Subcutaneous adipose tissue (tissue), 4 donors: ENCODE results near the gene SLC8B1. TPM values are rescaled to one million over a fixed set of nuclear protein-coding genes. Genes with fewer than 3 reads are reported as not detected.

ENCODE experiments used
- total RNA-seq, 4 donors: library from RNA; depleted of rRNA; stranded (reverse); fragments of >200 nt; gene quantifications; one replicate each; pipeline ENCODE4 v1.1.0, GENCODE V29; 2016
- TF ChIP-seq, protein P1 (sequence below): fragments of 450-650 bp; IDR thresholded peaks from one replicate; pipeline ENCODE4 v1.5.1; 2016; ENCODE audit warnings: low read depth, mild to moderate bottlenecking, control low read depth, antibody characterized with exemption, moderate library complexity

SLC8B1 gene
- total RNA-seq, 4 donors from 2014 or later = 16.8 to 53.9 (median 39.1) TPM

DNA sequence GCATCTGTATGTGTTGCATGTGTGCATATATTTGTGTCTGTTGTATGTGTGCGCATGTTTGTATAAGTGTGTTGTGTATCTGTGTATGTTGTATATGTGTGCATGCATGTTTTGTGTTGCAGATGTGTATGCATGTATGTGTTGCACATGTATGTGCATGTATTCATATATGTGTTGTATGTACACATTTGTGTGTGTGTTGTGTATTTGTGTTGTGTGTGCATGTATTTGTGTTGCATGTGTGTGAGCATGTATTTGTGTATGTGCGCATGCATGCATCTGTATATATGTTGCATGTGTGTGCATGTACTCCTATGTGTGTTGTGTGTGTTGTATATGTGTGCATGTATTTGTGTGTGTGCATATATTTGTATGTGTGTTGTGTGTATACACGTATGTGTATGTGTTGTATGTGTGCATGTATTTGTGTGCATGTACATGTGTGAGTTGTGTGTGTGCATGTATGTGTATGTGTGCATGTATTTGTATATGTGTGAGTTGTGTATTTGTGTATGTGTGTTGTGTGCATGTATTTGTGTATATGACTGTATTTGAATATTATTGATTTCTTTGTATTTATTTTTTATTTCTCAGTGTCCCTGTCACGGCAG is 16.8 kb downstream of the SLC8B1 start:
- TF ChIP-seq, protein P1, sequence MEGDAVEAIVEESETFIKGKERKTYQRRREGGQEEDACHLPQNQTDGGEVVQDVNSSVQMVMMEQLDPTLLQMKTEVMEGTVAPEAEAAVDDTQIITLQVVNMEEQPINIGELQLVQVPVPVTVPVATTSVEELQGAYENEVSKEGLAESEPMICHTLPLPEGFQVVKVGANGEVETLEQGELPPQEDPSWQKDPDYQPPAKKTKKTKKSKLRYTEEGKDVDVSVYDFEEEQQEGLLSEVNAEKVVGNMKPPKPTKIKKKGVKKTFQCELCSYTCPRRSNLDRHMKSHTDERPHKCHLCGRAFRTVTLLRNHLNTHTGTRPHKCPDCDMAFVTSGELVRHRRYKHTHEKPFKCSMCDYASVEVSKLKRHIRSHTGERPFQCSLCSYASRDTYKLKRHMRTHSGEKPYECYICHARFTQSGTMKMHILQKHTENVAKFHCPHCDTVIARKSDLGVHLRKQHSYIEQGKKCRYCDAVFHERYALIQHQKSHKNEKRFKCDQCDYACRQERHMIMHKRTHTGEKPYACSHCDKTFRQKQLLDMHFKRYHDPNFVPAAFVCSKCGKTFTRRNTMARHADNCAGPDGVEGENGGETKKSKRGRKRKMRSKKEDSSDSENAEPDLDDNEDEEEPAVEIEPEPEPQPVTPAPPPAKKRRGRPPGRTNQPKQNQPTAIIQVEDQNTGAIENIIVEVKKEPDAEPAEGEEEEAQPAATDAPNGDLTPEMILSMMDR = no peak

DNA sequence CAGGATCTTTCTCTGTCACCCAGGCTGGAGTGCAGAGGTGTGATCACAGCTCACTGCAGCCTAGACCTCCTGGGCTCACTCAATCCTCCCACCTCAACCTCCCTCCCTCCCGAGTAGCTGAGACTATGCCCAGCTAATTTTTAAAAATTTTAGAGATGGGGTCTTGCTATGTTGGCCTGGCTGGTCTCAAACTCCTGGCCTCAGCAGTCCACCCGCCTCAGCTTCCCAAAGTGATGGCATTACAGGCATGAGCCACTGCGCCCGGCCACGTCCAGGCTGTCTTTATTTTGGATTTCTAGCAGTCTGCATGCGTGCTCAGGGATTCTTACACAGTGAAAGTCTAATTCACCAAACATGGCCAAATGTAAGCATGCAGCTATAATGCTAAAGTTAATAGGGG is 17.8 kb downstream of the SLC8B1 start:
- TF ChIP-seq, protein P1 = no peak

DNA sequence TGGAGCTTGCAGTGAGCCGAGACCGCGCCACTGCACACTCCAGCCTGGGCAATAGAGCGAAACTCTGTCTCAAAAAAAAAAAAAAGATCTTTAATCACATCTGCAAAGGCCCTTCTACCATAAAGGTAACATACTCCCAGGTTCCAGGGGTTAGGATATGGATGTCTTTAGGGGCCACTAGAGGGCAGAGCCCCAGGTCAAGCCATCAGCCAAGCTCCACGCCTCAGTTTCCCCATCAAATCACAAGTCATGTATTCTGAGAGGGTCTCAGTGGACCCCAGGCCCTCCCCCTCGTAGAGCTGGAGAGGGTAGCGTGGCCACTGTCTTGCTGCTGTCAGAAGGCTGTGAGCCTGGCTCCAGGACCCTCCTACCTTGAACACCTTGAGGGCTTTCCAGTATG is 18.8 kb downstream of the SLC8B1 start:
- TF ChIP-seq, protein P1 = no peak

DNA sequence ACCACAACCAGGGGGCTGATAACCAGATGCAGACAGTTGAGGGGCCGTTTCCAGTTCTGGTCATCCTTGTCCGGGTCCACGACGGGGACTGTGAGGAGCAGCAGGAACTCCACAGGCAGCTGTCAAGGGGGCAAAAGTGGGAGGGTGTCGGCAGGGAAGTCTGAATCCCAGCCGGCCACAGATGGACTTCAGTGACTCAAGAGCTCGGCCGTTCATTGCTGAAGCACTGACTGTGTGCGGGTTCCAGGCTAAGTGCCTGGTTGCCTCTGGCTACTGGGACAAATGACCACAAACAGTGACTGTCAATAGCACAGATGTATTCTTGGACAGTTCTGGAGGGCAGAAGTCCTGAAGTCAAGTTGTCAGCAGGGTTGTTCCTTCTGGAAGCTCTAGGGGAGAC is 19.6 kb downstream of the SLC8B1 start:
- TF ChIP-seq, protein P1 = no peak

DNA sequence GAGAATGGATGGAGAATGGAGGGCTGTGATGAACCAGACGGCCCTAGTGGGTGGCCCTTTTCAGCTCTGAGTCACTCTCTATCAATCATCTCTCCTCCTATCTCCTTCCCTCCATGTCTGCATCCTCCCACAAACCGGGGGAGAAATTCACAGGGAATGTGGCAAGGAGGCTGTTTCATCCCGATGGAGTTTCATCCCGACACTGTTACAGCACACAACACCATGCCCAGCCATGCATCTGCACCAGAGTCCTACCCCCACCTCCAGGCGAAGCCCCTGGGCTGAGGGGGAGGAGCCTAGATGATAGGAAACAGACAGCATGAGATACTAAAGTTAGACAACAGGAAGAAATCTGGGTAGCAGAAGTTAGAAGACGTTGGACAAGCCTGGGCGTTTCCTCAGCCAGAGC is 20.8 kb downstream of the SLC8B1 start:
- TF ChIP-seq, protein P1 = no peak

DNA sequence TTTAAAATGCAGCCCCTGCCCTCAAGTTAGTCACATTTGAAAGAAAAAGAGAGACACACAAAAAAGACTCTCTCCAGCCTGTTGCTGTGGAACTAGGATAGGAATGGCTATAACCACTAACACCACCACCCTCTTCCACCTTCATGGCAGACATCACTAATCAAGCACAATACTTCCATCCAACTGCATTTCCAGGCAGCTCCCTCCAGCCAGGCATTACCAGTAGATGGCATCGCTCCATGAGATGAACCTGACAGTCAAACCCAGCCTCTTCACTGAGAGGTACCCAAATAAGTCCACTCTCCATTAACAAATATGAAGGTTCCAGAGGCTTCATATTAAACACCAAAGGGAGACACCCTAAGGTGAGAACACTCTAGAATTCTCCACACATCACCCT is 24.4 kb downstream of the SLC8B1 start:
- TF ChIP-seq, protein P1 = no peak

DNA sequence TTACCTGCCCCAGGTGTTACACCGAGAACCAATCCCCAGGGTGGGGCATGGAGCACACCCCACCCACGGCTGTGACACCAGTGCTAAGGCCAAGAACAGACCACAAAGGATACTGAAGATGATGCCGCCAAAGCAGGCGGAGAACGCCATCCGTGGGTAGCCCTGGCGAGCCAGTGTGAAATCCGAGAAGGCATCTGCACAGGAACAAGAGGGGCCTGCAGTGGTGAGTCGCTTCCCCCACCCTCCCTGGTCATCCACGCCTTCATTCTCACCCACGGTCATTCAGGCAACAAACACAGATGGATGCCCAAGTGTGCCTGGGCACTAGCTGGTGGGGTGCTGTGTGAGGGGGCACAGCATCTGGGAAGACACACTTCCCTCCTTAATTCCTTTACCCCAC is 28.5 kb downstream of the SLC8B1 start:
- TF ChIP-seq, protein P1 = no peak
